Keratinocyte (primary cell): ENCODE measurements around the gene SMCO4.

Experiments used
- EZH2 ChIP-seq: IDR thresholded peaks from one replicate; pipeline ENCODE4 v1.6.1; 2012; ENCODE audit warnings: inconsistent platforms, mild to moderate bottlenecking, low read length, moderate library complexity
- TF ChIP-seq, protein P1 (sequence below), 3 experiments: IDR thresholded peaks in 1 of 3; conservative IDR thresholded peaks in 1 of 3; optimal IDR thresholded peaks in 1 of 3; 2 replicates in 2 of 3; 3 replicates in 1 of 3; pipeline versions ENCODE3 to v1.5.1; 2011; ENCODE audit warnings: low read length in 3 of 3, mild to moderate bottlenecking in 3 of 3, moderate library complexity in 2 of 3, control low read depth in 1 of 3, inconsistent platforms in 1 of 3; ENCODE audit not compliant: insufficient read depth in 2 of 3; ENCODE audit errors: extremely low read depth in 1 of 3

DNA sequence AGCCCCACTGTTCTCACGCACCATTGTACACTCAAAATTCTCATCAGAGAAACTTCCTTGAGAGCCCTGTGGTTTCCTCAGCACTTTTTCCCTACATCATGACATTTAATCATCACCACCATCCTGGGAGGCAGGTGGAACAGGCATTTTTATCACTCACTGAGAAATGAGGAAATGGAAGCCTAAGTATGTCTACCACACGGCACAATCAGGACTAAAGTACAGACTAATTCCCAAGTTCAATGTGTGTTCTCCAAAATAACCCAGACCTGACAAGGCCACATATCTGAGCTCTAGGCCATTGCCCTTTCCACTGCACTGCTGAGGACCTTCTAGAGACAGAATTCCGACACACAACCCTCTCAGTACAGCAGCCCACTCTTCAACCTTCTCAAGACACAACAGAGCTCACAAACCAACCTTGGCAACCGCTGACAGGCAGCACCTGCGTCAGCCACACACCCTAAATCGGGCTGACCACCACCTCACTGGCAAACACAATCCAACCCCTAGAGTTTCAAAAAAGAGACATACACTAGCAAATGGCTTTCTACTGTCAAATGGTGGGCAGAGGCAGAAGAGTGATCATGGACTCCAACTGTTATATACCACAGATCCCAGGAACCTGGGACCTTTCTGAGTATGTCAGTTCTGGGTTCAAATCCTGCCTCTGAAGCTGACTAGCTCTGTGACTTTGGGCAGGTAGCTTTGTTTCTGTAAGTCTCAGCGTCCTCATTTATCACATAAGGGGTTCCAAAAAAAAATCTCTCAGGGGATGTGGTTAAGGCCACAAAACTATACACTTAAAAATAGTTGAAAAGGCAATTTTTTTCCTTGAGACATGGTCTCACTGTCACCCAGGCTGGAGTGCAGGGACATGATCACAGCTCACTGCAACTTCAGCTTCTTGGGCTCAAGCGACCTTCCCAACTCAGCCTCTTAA lies 16.3 kb downstream of the SMCO4 start:
- TF ChIP-seq EZH2 = no peak
- TF ChIP-seq, protein P1, sequence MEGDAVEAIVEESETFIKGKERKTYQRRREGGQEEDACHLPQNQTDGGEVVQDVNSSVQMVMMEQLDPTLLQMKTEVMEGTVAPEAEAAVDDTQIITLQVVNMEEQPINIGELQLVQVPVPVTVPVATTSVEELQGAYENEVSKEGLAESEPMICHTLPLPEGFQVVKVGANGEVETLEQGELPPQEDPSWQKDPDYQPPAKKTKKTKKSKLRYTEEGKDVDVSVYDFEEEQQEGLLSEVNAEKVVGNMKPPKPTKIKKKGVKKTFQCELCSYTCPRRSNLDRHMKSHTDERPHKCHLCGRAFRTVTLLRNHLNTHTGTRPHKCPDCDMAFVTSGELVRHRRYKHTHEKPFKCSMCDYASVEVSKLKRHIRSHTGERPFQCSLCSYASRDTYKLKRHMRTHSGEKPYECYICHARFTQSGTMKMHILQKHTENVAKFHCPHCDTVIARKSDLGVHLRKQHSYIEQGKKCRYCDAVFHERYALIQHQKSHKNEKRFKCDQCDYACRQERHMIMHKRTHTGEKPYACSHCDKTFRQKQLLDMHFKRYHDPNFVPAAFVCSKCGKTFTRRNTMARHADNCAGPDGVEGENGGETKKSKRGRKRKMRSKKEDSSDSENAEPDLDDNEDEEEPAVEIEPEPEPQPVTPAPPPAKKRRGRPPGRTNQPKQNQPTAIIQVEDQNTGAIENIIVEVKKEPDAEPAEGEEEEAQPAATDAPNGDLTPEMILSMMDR (optimal IDR thresholded peaks at IDR 0.05 in 1 of 3, IDR thresholded peaks at IDR 0.05 in 1 of 3, conservative IDR thresholded peaks at IDR 0.05 in 1 of 3; ENCODE audit: extremely low read depth in 1 of 3, insufficient read depth in 2 of 3, low read length in 3 of 3) = no peak
